GM21529 (cell line): ENCODE results near the gene FOXO6.

Experiments used
- ATAC-seq: cut with Tn5 transposase; IDR thresholded peaks from one replicate; pipeline ENCODE4 v1.9.1; 2021; ENCODE audit not compliant: unreplicated experiment

FOXO6 gene

DNA sequence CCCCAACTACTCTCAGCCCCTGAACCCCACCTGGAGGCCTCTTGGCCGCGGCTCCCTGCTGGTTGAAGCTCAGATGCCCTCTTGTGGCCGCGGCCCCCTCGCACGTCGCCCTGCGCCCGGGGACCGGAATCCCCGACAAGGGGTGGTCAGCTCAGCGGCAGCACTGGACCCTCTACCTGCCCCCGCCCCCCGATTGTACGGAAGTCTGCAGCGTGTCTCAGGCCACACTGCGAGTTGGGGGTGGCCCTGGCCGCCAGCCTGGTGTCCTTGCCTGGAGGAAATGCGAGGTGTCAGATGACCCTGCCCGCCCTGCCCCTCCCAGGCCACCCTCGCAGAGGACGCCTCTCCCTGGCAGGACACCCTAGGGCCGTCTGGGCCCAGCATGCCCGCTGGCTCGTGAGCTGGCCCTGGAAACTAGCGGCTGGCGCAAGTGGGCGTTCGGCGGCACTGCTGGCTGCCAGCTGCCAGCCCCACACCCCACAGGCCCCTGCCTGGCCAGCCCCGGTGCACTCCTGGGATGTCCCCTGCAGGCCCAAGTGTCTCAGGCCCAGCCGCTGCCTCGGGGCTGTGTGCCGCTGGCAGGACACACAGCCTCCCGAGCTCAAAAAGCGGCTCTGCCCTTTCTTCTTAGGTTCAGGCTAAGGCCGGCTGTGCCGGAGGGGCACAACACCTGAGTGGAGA lies 62.4 kb downstream of the FOXO6 start:
- ATAC-seq = no peak

DNA sequence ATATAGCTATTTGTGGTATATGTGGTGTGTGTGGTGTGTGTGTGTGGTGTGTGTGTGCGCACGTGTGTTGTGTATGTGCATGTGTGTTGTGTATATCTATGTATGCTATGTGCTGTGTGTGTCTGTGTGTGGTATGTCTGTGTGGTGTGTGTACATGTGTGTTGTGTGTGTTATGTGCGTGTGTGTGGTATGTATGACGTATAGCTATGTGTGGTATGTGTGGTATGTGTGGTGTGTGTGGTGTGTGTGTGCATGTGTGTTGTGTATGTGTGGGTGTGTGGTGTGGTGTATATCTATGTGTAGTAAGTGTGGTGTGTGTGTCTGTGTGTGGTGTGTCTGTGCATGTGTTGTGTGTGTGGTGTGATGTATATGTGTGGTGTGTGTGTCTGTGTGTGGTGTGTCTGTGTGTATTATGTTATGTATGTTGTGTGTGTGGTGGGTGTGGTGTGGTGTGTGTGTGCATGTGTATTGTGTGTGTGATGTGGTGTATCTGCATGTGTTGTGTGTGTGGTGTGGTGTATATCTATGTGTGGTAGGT lies 63.4 kb downstream of the FOXO6 start:
- ATAC-seq = no peak

DNA sequence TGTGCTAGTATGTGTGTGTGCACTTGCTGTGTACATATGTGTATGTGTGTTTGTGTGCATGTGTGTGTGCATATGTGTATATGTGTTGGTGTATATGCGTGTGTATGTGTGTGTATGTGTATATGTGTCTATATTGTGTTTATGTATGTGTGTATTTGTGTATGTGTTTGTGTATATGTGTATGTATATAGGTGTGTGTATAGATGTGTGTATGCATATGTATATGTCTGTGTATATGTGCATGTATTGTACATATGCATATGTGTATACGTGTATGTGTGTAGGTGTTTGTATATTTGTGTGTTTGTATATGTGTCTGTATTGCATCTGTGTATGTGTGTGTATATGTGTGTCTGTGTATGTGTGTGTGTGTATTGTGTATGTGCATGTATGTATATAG lies 64.1 kb downstream of the FOXO6 start:
- ATAC-seq = no peak

DNA sequence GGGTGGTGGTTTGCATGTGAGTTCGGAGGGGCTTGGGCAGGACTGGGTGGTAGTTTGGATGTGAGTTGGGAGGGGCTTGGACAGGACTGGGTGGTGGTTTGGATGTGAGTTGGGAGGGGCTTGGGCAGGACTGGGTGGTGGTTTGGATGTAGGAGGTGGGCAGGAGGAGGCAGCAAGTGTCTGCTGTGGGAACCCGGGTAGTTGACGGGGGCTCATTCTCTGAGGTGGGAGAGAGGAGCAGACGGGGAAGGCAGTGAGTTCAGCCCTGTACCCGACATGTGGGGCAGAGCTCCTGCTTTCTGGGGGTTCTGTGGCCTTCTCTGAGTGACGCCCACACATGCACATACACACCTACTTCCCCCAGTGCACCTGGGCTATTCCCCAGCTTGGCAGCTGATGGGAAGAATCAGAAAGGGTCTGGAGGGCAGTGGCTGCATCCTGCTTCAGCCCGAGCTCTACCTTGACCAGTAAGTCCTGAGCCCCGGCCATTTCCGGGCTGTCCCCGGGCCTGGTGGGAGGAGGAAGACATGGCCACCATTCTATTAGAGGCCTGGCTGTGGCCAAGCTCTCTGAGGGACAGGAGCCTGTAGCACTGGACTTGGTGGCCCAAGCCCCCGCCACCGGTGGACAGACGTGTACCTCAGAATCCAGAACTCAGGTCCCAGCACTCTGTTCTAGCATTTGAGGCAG lies 65.1 kb downstream of the FOXO6 start:
- ATAC-seq = no peak

DNA sequence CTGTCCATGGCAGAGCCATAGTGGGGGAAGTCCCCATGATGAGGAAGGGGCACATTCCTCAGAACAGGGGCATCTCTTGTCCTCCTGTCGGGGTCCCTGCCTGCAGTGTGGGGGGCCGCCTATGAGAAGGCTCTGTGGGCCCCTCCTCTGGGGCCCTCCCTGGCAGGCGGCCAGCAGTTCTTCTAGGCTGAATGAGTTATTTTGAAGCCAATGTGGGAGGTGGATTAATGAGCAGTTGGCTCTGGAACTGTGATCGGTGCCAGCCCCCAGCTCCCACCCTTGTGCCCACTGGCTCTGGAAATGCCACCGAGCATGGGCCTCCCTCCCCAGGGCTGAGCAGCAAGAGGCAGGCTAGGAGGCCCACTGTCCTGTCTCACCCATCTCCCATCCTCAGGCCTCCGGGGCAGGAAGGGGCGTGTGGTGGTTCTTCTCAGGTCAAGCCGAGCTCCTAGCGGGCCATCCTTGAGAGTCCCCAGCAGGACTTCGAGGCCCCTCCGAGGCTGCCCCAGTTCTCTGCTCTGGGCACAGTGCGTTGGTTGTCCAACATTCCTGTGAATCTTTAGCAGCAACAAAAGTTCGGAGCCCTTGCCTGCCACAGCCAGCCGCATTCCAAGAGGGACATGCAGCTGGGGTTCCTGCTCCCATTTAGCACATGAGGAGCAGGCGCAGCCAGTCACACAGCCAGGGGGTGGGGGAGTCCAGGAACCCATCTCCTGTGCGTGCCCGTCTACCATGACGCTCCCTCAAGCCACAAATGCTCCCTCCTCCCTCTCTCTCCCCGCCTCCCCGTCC lies 66.1 kb downstream of the FOXO6 start:
- no peak for ATAC-seq

DNA sequence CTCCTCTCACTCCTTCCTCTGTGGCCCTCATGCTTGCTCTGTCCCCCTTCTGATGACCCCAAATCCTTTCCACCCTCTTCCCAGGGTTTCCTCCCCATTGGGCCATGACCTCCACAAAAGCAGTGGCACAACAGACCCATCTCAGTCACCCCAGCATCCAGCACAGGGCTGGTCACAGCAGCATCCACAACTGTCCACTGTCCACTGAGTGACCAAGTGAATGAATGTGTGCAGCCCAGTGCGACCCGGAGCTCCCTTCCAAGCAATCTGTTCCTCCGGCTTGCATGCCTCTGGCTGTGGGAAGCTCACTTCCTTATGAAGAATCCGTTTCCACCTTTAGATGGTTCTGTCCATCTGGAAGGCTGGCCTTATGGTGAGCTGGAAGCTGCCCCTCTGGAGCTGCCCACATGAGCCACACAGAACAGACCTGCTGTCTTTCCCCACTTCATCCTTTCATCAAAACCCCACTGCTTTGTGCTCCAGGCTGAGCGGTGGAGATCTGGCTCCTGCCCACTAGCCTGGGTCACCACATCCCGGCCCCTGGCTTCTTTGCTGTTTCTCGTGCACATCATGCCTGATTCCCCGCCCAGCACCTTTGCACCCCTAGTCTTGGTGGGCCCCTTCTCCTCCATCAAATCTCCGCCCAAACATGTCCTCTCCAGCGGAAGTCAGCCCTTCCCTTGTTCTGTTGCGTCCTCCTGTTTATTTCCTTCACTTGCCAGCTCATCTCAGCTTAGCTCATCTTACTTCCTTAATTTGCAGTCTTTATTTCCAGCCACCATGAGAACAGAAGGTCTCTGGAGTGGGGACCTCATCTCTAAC lies 66.9 kb downstream of the FOXO6 start:
- no peak for ATAC-seq

DNA sequence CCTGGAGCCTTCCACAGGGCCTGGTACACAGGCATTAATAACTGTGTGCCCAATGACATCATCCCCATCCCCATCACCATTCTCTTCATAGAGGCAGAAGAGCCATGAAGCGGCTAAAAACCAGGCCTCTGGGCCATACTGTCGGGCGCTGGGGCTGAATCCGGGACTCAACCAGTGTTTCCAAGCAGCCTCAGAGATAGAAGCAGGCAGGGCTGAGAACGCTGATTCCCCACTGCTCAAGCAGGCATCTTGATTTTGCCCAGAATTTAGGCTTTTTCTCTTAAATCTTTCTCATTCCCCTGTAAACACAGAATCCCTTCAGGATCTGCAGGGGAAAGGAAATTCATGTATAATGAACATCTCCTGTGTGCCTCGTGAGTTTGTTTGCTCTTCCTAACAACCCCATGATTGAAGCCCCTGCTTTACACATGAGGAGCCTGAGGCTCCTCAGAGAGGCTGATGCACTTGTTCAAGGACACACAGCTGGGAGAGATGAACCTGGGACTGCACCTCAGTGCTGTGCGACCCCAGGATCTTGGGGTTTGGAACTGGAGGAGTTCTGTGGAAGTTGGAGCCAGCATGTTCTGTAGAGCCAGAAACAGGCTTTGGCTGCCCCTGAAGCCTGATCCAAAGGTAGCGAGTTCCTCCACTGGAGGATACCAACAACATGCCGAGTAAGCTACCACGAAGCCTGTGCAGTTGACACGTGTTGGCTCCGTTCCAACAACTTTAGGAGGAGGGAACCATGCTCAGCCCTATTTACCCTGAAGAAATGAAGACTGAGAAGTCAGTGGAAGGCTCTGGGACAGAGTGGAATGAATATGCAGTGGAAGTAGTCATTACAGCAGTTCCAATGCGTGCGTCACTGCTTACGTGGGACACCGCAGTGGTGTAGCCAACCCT lies 67.8 kb downstream of the FOXO6 start:
- no peak for ATAC-seq

DNA sequence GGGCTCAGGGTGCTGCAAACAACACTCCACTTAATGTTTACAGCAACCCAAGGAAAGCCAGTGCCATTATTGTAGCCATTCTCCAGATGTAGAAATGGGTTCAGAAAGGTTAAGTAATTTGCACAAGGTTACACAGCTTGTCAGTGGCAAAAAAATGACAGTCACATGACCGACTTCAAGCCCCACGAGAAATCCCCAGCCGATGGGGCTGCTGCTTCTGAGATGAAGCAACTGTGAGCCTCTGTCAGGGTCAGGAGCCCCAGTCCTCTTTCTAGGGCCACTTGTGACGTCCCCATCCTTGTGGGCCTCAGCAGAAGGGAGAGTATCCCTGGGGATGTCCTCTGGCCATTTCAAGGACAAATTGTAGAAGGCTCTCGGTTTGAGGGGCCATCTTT lies 68.4 kb downstream of the FOXO6 start:
- no peak for ATAC-seq

DNA sequence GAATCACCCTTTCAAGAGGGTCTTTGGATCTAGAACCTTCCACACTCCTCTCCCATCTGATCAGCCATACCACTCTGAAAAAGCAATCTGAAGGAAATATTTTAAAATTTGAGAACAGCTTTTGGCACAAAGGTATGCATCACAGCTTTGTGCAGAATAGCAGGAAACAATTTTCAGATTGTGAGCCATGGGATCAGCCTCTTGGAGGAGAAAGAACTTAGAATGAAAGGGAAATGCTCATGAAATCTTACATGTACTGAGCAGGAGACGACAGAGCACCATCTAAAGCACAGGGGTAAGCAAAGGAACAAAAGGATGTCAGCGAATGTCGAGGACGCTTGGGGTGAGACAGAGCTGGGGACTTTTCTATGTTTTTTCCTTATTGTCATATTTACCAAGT lies 68.8 kb downstream of the FOXO6 start:
- no peak for ATAC-seq

DNA sequence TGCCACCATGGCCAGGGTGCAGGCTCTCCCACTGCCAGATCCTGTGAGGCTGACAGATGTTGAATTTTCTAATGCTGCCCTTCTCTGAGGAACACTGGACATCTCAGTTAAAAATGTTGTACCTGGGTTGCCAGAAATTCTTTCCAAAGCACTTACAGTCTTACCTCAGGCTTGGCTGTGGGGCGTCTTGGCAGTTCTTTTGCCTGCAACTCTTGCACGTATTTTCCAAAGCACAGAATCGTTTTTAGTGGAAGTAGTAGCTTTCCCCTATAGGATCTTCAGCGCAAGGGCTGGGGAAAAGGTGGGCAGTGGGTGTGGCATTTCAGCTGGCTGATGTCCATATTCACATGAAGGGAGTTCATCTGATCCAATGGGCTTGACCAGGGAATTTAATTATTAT lies 69.3 kb downstream of the FOXO6 start:
- ATAC-seq = no peak

DNA sequence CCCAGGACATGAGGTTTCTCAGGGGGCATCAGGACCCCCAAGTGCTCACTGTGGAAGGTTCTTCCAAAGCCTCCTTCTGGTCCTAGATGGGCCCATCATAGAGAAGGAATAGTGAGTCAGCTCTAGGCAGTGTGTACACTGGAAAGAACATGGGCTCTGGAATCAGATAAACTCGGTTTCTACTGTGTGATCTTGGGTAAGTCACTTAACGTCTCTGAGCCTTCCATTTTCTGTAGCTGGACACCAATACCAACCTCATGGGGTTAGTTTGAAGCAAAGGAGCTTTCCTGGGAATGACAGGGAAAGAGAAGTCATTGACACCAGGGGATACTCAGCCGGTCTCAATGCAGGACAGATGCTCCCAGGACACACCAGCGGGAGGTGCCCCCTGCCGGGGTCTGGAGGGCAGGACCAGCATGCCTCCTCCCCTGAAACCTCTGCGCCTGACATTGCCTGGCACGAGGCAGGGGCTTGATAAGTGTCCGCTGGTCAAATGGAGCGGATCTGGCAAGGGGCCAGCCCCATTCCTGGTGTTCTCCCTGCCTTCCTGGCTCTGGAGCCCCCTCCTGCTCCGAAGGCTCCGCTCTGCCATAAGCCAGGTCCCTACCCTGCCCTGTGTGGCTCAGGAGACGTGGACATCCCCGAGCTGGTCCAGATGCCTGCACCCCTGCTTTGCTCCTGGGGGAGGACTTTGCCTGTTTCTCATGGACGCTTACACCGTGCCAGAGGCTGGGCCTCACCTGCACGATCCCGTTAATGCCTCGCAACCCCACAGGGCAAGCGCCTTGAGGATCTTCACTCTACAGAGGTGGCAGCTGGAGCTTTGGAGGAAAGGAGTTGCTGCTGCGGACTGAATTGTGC lies 70.5 kb downstream of the FOXO6 start:
- no peak for ATAC-seq
